ENCODE results near the gene CCDC69.

DNA sequence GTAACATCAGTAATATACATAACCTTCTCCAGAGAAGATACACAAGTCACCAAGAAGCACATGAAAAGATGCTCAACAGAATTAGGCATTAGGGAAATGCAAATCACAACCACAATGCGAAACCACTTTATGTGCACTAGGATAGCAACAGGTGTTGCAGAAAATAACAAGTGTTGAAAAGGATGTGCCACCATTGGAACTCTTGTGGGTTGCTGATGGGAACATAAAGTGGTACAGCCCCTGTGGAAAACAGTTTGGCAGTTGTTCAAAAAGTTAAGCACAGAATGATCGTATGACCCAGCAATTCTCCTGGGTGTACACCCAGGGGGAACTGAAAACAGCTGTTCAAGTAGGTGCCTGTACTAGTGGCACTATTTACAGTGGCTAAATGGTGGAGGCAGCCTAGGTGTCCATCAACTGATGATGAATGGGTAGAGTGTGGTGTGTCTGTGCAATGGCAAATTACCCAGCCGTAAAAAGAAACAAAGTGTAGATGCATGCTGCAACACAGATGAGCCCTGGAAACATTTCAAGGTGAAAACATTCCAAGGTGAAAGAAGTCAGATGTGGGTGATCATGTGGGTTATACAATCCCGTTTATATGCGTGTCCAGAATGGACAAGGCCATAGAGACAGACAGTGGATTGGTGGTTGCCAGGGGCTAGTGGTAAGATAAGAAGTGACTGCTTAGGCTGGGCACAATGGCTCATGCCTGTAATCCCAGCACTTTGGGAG is 27.2 kb downstream of the CCDC69 start:
- TF ChIP-seq, protein P1, sequence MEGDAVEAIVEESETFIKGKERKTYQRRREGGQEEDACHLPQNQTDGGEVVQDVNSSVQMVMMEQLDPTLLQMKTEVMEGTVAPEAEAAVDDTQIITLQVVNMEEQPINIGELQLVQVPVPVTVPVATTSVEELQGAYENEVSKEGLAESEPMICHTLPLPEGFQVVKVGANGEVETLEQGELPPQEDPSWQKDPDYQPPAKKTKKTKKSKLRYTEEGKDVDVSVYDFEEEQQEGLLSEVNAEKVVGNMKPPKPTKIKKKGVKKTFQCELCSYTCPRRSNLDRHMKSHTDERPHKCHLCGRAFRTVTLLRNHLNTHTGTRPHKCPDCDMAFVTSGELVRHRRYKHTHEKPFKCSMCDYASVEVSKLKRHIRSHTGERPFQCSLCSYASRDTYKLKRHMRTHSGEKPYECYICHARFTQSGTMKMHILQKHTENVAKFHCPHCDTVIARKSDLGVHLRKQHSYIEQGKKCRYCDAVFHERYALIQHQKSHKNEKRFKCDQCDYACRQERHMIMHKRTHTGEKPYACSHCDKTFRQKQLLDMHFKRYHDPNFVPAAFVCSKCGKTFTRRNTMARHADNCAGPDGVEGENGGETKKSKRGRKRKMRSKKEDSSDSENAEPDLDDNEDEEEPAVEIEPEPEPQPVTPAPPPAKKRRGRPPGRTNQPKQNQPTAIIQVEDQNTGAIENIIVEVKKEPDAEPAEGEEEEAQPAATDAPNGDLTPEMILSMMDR (IDR thresholded peaks at IDR 0.05): no peak
- TF ChIP-seq POLR2A (IDR thresholded peaks at IDR 0.05; ENCODE audit: low read depth) (no peak), EP300 (IDR thresholded peaks at IDR 0.05) (no peak), POLR2AphosphoS5 (IDR thresholded peaks at IDR 0.05) (no peak)

Data from esophagus muscularis mucosa (tissue), 4 donors.